BE2C (cell line): ENCODE measurements around the gene HOXC11.

Experiments
- DNase-seq: peaks from one replicate; pipeline ENCODE4 v3.0.0-alpha.2; 2020
- H3K27me3 ChIP-seq: fragments of 250-450 bp; sonication (Bioruptor Pico); 2 replicates; pipeline ENCODE4 v1.5.1; 2020; ENCODE audit warnings: mild to moderate bottlenecking
- H3K36me3 ChIP-seq: fragments of 250-450 bp; sonication (Bioruptor Pico); 2 replicates; pipeline ENCODE4 v1.5.1; 2020; ENCODE audit warnings: mild to moderate bottlenecking
- H3K4me1 ChIP-seq: fragments of 250-450 bp; sonication (Bioruptor Pico); 2 replicates; pipeline ENCODE4 v1.5.1; 2020
- H3K4me3 ChIP-seq: 2 replicates; pipeline ENCODE4 v1.5.1; 2011; ENCODE audit warnings: low read depth, low read length
- H3K9me3 ChIP-seq: fragments of 250-450 bp; sonication (Bioruptor Pico); 2 replicates; pipeline ENCODE4 v1.5.1; 2020
- TF ChIP-seq, protein P1 (sequence below): IDR thresholded peaks from 2 replicates; pipeline ENCODE4 v1.5.1; 2012; ENCODE audit warnings: mild to moderate bottlenecking, low read depth, low read length

The HOXC11 gene

GRCh38 chr12:53955776-53956250 lies 17.1 kb upstream of the HOXC11 start:
- H3K4me1 ChIP-seq: no peaks in the 10 kb centered on the region; the same call in 1 of the 2 replicates
- peaks cover 100% of the 10 kb centered on the region for H3K27me3 ChIP-seq
- no peak for DNase-seq
- TF ChIP-seq, protein P1, sequence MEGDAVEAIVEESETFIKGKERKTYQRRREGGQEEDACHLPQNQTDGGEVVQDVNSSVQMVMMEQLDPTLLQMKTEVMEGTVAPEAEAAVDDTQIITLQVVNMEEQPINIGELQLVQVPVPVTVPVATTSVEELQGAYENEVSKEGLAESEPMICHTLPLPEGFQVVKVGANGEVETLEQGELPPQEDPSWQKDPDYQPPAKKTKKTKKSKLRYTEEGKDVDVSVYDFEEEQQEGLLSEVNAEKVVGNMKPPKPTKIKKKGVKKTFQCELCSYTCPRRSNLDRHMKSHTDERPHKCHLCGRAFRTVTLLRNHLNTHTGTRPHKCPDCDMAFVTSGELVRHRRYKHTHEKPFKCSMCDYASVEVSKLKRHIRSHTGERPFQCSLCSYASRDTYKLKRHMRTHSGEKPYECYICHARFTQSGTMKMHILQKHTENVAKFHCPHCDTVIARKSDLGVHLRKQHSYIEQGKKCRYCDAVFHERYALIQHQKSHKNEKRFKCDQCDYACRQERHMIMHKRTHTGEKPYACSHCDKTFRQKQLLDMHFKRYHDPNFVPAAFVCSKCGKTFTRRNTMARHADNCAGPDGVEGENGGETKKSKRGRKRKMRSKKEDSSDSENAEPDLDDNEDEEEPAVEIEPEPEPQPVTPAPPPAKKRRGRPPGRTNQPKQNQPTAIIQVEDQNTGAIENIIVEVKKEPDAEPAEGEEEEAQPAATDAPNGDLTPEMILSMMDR: no peak
- no peak overlapping the region for H3K4me3 ChIP-seq
- H3K9me3 ChIP-seq: no peaks in the 10 kb centered on the region
- H3K36me3 ChIP-seq: no peaks in the 10 kb centered on the region

DNA sequence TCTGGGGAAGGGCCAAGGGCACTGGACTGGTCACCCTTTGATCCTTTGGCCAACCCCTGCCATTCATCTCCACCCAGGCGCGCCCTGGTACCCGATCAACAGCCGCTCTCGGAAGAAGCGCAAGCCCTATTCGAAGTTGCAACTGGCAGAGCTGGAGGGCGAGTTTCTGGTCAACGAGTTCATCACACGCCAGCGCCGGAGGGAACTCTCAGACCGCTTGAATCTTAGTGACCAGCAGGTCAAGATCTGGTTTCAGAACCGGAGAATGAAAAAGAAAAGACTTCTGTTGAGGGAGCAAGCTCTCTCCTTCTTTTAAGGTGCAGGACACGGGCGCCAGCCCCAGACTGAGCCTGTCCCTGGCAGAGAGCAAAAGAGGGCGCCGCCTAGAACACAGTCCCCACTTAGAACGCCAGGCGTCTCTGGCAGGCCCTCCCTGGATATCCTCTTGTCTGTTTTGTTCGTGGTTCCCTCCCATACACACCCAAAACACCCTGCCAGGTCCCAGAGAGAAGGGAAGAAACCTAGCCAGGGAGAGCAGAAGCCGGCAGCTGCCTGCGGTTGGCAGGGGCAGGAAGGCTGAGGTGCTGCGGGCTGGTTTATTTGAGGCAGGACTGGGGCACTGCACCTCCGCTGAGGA lies 16.6 kb upstream of the HOXC11 start:
- H3K4me3 ChIP-seq: no peak overlapping the region
- H3K36me3 ChIP-seq: no peaks in the 10 kb centered on the region
- H3K27me3 ChIP-seq: peaks cover 100% of the 10 kb centered on the region
- H3K9me3 ChIP-seq: no peaks in the 10 kb centered on the region
- DNase-seq: no peak
- no peaks in the 10 kb centered on the region; the same call in 1 of the 2 replicates for H3K4me1 ChIP-seq
- TF ChIP-seq, protein P1: no peak

DNA sequence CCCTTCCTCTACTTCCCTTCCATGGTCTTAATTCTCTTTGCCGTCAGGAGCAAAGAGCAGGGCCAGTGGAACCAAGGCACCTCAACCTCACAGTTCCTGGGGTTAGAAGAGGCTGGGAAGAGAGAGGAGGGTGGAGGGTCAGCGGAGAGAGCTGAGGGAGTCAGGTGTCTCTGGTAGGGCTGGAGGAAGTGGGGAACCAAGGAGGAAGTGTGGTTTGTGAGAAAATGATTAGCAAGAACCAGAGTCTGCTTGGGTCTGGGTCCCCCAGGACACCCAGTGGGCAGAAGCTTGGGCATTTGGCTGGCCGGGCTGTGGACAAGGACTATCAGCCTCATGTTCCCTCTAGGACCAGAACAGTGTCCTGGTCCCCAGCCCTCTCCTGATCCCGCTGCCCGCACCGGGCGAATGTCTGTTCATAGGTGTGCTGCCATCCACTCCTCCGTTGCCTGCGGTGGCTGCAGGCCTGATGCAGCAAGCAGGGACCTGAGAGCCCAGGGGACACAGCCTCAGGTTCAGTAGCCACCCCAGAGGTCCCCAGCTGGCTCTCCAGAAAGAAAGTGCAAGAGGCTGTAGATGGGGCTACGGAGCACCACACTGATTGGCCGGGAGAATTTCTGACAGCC lies 15.9 kb upstream of the HOXC11 start:
- Histone ChIP-seq H3K9me3 (no peaks in the 10 kb centered on the region), H3K4me1 (no peaks in the 10 kb centered on the region), H3K36me3 (no peaks in the 10 kb centered on the region), H3K4me3 (no peak overlapping the region), H3K27me3 (peaks cover 100% of the 10 kb centered on the region)
- TF ChIP-seq, protein P1: no peak
- no peak for DNase-seq

DNA sequence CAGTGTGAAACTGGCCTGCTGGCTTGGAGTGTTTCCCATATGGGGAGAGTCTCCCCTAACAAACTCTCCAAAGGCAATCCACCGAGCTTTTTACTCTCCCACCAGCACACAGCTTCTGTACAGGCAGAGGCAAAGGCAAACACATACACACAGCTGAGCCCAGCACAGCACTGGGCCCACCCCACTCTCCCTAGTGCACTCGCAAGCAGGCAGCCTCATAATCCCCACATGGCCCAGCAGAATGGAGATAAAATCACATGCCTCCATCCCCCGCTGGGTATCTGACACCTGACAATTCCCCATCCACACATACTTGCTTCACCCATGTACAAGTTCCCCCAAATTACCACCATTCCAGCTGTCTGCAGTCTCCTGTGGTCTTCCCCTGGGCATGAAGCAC lies 14.8 kb upstream of the HOXC11 start:
- DNase-seq: no peak
- TF ChIP-seq, protein P1: no peak
- Histone ChIP-seq H3K4me1 (no peaks in the 10 kb centered on the region), H3K36me3 (no peaks in the 10 kb centered on the region), H3K27me3 (peaks cover 98% of the 10 kb centered on the region), H3K4me3 (no peak overlapping the region), H3K9me3 (no peaks in the 10 kb centered on the region)

DNA sequence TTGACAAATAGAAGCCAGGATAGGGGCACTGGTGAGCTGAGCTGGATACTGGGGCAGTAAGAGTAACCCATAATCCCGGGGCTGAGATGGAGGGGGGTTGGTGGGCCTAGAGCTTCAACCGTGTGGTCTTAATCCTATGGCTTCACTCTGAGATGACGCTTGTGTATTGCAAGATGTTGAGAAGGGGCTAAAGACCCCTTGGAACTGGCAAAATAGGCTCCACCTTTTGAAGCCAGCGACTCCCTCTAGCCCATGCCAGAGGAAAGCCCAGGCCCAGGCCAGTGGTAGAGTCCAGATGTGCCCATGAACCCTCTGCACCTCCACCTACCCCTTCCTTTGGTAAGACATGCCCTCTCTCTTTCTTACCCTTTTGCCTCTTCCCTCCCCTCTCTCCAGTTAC lies 13.6 kb upstream of the HOXC11 start:
- H3K4me1 ChIP-seq: peaks cover 1% of the 10 kb centered on the region
- H3K27me3 ChIP-seq: peaks cover 96% of the 10 kb centered on the region
- DNase-seq: no peak
- TF ChIP-seq, protein P1: no peak
- H3K9me3 ChIP-seq: no peaks in the 10 kb centered on the region
- no peaks in the 10 kb centered on the region for H3K36me3 ChIP-seq
- no peak overlapping the region for H3K4me3 ChIP-seq
